Lung microvascular endothelial cell (primary cell): ENCODE measurements around the gene ATP2B3. TPM values are rescaled to one million over a fixed set of nuclear protein-coding genes. Genes with fewer than 3 reads are reported as not detected.
A peak's percentile ranks its signal among the peaks of the same experiment; 100 is the strongest.

Source experiments
- DNase-seq, 2 donors: peaks; one replicate each; pipeline versions ENCODE4 v3.0.0 to v3.0.0-alpha.2; 2010; ENCODE audit warnings: low read depth in 2 of 2
- total RNA-seq: library from RNA; depleted of rRNA; stranded (reverse); fragments of >200 nt; gene quantifications from 2 replicates; pipeline ENCODE4 v1.2.1, GENCODE V29; 2014

Gene ATP2B3
- total RNA-seq = not detected in 2 replicates

- no peak for DNase-seq
Observed at GRCh38 chrX:153517423-153517822, at the start of gene ATP2B3. ATP2B3 (plus strand) TSS chrX:153517642; CDS start chrX:153536248, 18,606 bp downstream.

- DNase-seq = no peak
Observed at GRCh38 chrX:153468008-153468580, 49.3 kb upstream of the ATP2B3 start.

GRCh38 chrX:153469811-153470410 is 47.5 kb upstream of the ATP2B3 start:
- peak; percentile 39 to 47 for DNase-seq

GRCh38 chrX:153470411-153471363 is 46.8 kb upstream of the ATP2B3 start, which contains the start of gene HAUS7:
HAUS7 (minus strand) TSS chrX:153470576; CDS start chrX:153470557, 19 bp downstream.
- DNase-seq = peak; percentile 92 to 95

GRCh38 chrX:153471663-153472280 is 45.7 kb upstream of the ATP2B3 start:
- no peak for DNase-seq

- no peak for DNase-seq
Observed at GRCh38 chrX:153473126-153473525, 44.3 kb upstream of the ATP2B3 start.

- no peak for DNase-seq
Observed at GRCh38 chrX:153474266-153474665, 43.2 kb upstream of the ATP2B3 start.

- DNase-seq = peak; percentile 69 to 70
Observed at GRCh38 chrX:153474718-153475117, 42.7 kb upstream of the ATP2B3 start.

- no peak for DNase-seq
Observed at GRCh38 chrX:153475271-153475670, 42.2 kb upstream of the ATP2B3 start.

- no peak for DNase-seq
Observed at GRCh38 chrX:153475751-153476281, 41.6 kb upstream of the ATP2B3 start.

- DNase-seq = peak; percentile 62 to 63
Observed at GRCh38 chrX:153476666-153477363, 40.6 kb upstream of the ATP2B3 start.

- no peak for DNase-seq
Observed at GRCh38 chrX:153477364-153477857, 40.0 kb upstream of the ATP2B3 start.

GRCh38 chrX:153477901-153478300 is 39.5 kb upstream of the ATP2B3 start:
- DNase-seq = no peak

- no peak for DNase-seq
Observed at GRCh38 chrX:153478746-153479145, 38.7 kb upstream of the ATP2B3 start.

- no peak for DNase-seq
Observed at GRCh38 chrX:153481043-153481442, 36.4 kb upstream of the ATP2B3 start.

- no peak for DNase-seq
Observed at GRCh38 chrX:153482376-153483015, 34.9 kb upstream of the ATP2B3 start.

GRCh38 chrX:153485396-153486080 is 31.9 kb upstream of the ATP2B3 start:
- no peak for DNase-seq

- no peak for DNase-seq
Observed at GRCh38 chrX:153486171-153486570, 31.3 kb upstream of the ATP2B3 start.

- peak in 1 of 2 donors; percentile 50 for DNase-seq
Observed at GRCh38 chrX:153487590-153488071, 29.8 kb upstream of the ATP2B3 start.
